NCI-H2227 (cell line): ENCODE results near the gene ATF2.

Experiments used
- DNase-seq: peaks from one replicate; lab custom pipeline; 2025; ENCODE audit not compliant: unreplicated experiment; lab: John Stamatoyannopoulos, UW

Gene ATF2

DNA sequence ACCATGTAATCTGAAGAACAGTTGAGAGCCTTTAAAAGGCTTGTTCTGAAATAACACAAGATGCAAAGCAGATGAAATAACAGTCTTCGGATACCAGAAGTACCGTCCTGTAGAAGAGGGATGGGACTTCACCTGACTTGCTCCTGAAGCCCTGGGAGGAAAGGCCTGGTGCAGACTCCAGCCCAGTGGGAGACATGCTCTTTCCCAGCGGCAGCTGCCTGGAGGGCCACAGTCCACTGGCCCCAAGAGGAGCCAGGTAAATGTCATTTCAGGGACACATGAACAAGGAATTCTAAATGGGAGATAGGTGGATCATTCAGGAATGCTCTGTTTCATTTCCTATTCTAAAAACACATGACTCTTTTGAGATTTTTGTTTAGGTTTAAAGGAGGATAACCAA lies 140.2 kb downstream of the ATF2 start:
- no peak for DNase-seq

DNA sequence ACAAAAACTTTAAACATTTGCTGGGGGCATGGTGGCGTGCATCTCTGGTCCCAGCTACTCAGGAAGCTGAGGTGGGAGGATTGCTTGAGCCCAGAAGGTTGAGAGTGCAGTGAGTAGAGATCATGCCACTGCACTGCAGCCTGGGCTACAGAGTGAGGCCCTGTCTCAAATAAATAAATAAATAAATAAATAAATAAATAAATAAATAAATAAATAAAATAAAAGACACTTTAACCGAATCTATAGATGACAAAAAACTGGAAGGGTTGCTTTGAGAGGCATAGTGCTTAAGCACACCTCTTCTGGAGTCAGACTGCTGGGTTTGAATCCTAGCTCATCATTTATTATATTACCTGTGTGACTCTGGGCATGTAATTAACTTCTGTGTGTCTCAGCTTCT lies 141.6 kb downstream of the ATF2 start:
- DNase-seq = no peak

DNA sequence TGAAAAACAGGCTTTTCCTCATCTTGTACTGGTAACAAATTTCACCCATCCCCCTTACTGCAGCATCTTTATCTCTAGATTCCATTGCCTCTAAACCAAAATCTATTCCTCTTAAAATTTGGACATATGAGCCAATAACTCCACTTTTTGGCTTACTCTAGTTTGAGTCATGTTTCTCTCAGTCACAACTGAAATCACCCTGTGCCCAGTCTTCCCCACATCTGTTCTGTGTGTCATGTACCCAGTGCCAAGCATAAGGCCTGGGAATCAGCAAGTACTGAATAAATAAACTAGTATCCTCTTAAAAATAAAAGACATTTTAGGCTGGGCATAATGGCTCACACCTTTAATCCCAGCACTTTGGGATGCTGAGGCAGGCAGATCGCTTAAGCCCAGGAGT lies 142.1 kb downstream of the ATF2 start:
- DNase-seq = no peak

DNA sequence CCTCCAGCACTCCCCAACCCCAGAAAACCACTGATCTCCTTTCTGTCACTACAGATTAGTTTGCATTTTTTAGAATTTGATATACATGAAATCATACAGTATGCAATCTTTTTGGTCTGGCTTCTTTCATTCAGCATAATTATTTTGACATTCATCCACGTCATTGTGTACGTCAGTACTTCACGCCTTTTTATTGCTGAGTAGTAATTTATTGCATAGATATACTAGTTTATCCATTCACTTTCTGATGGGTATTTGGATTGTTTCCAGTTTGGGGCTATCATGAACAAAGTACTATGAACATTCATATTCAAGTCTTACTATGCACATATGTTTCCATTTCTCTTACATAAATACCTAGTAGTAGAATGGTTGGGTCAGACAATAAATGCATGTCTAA lies 142.8 kb downstream of the ATF2 start:
- no peak for DNase-seq

DNA sequence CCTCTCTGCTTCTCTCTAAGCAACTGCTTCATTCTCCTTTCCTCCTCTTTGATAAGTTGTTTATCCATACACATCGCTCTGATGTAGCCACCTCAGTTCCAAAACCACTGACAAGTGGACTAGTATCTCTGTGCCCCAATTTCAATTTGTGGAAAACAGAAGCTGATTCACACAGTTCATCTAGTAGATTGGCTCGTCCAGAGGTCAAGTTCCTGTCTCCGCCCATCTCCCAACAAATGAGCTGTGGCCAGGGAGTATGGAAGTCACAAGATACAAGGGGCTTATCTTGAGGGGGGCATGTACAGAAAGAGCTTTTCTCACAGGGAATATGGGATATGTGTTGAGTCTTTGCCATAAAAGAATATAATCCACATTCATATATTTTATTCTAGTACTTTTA lies 145.1 kb downstream of the ATF2 start:
- DNase-seq = no peak
